Natural killer cell treated with Interleukin-12 subunit alpha and Interleukin-12 subunit beta and Interleukin-15 and Interleukin-18, amount 100 ng/mL, for 72 hours (primary cell): ENCODE measurements around the gene USP10. TPM values are rescaled to one million over a fixed set of nuclear protein-coding genes. Genes with fewer than 3 reads are reported as not detected.

Experiments used
- ATAC-seq, 2 donors: fragments of 150-1000 bp; cut with Tn5 transposase in 1 of 2; sonication (Bioruptor Pico), chemical (Tn5 transposase) in 1 of 2; 2 replicates each; pipeline ENCODE4 v1.10.0; 2021
- DNase-seq: peaks from one replicate; pipeline ENCODE4 v3.0.0; 2022; ENCODE audit warnings: low spot score
- H3K27ac Mint-ChIP-seq, 2 donors: 1 replicate in 1 of 2; 2 replicates in 1 of 2; pipeline ENCODE4 v1.8.0; 2022; ENCODE audit warnings: mixed read lengths in 2 of 2, mild to moderate bottlenecking in 1 of 2, moderate library complexity in 1 of 2
- H3K27me3 Mint-ChIP-seq, 2 donors: 1 replicate in 1 of 2; 2 replicates in 1 of 2; pipeline ENCODE4 v1.8.0; 2022; ENCODE audit warnings: mixed read lengths in 2 of 2
- H3K36me3 Mint-ChIP-seq: one replicate; pipeline ENCODE4 v1.8.0; 2022; ENCODE audit warnings: mixed read lengths
- H3K4me1 Mint-ChIP-seq, 2 donors: 1 replicate in 1 of 2; 2 replicates in 1 of 2; pipeline ENCODE4 v1.8.0; 2022; ENCODE audit warnings: low read depth in 2 of 2, mixed read lengths in 2 of 2, mild to moderate bottlenecking in 1 of 2
- H3K4me3 Mint-ChIP-seq: one replicate; pipeline ENCODE4 v1.8.0; 2022; ENCODE audit warnings: mixed read lengths
- H3K9me3 Mint-ChIP-seq: 2 replicates; pipeline ENCODE4 v1.8.0; 2022; ENCODE audit warnings: mixed read lengths
- total RNA-seq, 2 donors: library from RNA; stranded (reverse); gene quantifications; one replicate each; pipeline ENCODE4 v1.2.3, GENCODE V29; 2022

The USP10 gene
- total RNA-seq, 2 donors from 2014 or later = 111 to 156 TPM

GRCh38 chr16:84663433-84664101 lies 36.2 kb upstream of the USP10 start:
- Mint-ChIP-seq H3K4me1 (peaks cover 0 to 10% of the 10 kb centered on the region in 2 donors), H3K4me3 (no peak overlapping the region), H3K9me3 (no peaks in the 10 kb centered on the region), H3K27ac (no peak overlapping the region), H3K36me3 (no peaks in the 10 kb centered on the region), H3K27me3 (no peaks in the 10 kb centered on the region)
- ATAC-seq = no peak
- no peak for DNase-seq

DNA sequence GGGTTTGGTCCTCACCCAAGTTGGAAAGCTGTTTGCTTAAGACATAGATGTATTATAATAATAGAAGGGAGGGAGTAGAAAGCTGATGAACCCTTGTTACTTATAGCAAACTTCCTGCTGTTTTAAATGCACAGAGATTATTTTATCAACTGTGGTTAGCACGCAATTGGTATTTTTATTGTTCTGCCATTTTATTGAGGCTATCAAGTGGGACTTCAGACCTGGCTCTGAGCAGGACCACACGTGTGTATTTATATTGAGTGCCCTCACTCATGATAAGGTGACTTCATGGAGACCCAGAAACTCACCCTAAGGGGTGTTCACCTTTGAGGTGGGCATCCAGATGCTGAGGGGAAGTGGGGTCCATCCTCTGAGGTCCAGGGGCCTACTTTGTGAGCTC lies 34.4 kb upstream of the USP10 start:
- Mint-ChIP-seq H3K36me3 (no peaks in the 10 kb centered on the region), H3K4me1 (peaks cover 0 to 9% of the 10 kb centered on the region in 2 donors)

DNA sequence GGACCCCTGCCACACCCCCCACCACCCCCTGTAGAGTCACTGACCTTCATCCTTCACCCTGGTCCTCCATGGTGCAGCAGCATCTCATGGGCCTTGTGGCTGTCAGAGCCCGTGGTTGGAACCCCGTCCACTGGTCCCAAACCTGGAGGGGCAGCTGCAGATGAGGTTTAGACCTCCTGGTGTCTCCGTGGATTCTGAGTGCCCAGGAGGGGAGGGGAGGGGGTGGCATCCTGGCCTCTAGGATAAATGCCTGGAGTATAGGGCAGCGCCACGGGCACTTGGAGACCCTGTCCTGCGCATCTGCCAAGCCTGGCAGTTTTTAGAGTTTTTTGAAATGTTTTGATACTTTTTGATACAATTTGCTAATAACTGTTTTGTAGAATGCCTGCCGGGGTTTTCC lies 34.0 kb upstream of the USP10 start:
- Mint-ChIP-seq H3K27me3 (no peaks in the 10 kb centered on the region), H3K9me3 (no peaks in the 10 kb centered on the region), H3K4me3 (no peak overlapping the region), H3K4me1 (peaks cover 0 to 9% of the 10 kb centered on the region in 2 donors), H3K27ac (no peak overlapping the region), H3K36me3 (no peaks in the 10 kb centered on the region)
- ATAC-seq (no peak), DNase-seq (no peak)

More for the DNA sequence above, 34.4 kb upstream of the USP10 start:
- Mint-ChIP-seq H3K27me3 (no peaks in the 10 kb centered on the region), H3K4me3 (no peak overlapping the region), H3K27ac (no peak overlapping the region), H3K9me3 (no peaks in the 10 kb centered on the region)
- no peak for ATAC-seq
- DNase-seq = no peak

DNA sequence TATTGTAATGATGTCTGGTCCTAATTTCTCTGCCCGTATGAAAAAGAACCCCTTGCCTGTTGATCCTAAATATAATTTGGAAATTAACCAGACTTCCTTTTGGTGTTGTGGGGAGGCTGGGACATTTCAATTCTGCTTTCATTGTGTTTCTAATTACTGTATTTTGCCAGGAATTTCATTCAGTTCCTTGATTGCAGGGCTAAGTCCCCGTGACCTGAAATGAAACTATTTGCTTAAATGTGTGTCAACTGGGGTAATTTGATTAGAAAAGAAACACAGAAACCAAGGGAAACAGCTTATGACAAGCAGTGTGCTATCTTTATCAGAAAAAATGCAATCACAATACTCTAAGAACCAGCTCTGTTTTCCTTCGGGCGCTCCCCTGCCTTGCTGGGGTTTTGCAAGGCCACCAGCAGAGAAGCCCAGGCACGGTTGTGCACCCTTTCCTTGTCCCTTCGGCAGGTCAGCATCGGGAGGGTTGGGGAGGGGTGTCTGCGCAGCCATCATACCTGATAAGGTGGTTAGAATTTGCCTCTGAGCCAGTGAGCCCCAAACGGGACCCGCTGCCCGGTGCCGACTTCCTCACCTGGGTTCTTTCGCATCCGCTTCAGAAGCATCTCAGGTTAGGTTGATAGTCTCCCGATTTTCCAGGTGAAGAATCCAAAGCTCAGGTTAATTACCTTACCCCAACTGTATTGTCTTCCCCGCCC lies 32.0 kb upstream of the USP10 start:
- H3K27ac Mint-ChIP-seq = no peak overlapping the region

GRCh38 chr16:84670063-84670462 lies 29.7 kb upstream of the USP10 start:
- DNase-seq (no peak), ATAC-seq (no peak)
- H3K27ac Mint-ChIP-seq = no peak overlapping the region
- no peaks in the 10 kb centered on the region for H3K36me3 Mint-ChIP-seq
- no peaks in the 10 kb centered on the region for H3K9me3 Mint-ChIP-seq
- H3K4me3 Mint-ChIP-seq = no peak overlapping the region
- no peaks in the 10 kb centered on the region for H3K27me3 Mint-ChIP-seq
- peaks cover 0 to 7% of the 10 kb centered on the region in 2 donors for H3K4me1 Mint-ChIP-seq

More for the DNA sequence above, 32.0 kb upstream of the USP10 start:
- DNase-seq = no peak
- no peaks in the 10 kb centered on the region for H3K9me3 Mint-ChIP-seq
- ATAC-seq = no peak
- no peaks in the 10 kb centered on the region for H3K36me3 Mint-ChIP-seq
- H3K27me3 Mint-ChIP-seq = no peaks in the 10 kb centered on the region
- H3K4me3 Mint-ChIP-seq = no peak overlapping the region
- peaks cover 0 to 13% of the 10 kb centered on the region in 2 donors for H3K4me1 Mint-ChIP-seq

DNA sequence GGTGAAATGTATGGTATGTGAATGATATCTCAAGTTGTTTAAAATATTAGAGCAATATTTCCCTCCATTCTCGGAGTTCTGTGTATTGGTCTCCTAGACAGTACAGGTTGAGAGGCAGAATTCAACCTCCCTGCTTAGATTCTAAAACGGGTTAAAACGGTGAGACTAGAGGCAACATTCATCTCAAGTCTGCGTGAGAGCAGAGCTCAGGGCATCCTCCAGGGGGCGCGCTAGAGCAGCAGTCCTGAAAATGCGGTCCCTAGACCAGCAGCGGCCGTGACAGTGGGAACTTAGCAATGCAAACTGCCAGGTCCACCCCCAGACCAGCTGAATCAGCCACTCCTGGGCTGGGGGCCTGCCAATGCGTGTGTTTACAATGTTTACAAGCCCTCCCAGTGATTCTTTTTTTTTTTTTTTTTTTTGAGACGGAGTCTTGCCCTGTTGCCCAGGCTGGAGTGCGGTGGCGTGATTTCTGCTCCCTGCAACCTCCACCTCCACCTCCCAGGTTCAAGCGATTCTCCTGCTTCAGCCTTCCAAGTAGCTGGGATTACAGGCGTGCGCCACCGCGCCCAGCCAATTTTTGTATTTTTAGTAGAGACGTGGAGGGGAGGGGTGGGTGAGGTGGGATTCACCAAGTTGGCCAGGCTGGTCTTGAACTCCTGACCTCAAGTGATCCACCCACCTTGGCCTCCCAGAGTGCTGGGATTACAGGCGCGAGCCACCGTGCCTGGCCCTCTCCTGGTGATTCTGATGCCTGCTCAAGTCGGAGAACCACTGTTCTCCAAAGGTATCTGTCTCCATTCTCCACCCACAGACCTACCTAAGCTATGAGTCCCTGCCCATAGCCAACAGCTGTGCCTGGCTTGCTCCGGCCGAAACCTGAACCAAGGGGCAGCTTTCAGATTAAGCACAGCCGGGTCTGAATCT lies 27.3 kb upstream of the USP10 start:
- ATAC-seq (peak; percentile 82 to 87), DNase-seq (peak; percentile 78)
- Mint-ChIP-seq H3K9me3 (no peaks in the 10 kb centered on the region), H3K27ac (no peak overlapping the region), H3K36me3 (no peaks in the 10 kb centered on the region), H3K4me1 (peaks cover 0 to 7% of the 10 kb centered on the region in 2 donors), H3K4me3 (no peak overlapping the region), H3K27me3 (no peaks in the 10 kb centered on the region)

GRCh38 chr16:84673203-84673535 lies 26.6 kb upstream of the USP10 start:
- peaks cover 0 to 3% of the 10 kb centered on the region in 2 donors for H3K27me3 Mint-ChIP-seq

GRCh38 chr16:84673561-84673960 lies 26.2 kb upstream of the USP10 start:
- H3K4me3 Mint-ChIP-seq = no peak overlapping the region

More at GRCh38 chr16:84673203-84673535, 26.6 kb upstream of the USP10 start:
- no peak overlapping the region for H3K27ac Mint-ChIP-seq
- no peaks in the 10 kb centered on the region for H3K36me3 Mint-ChIP-seq
- no peak for DNase-seq
- H3K9me3 Mint-ChIP-seq = no peaks in the 10 kb centered on the region
- no peak overlapping the region for H3K4me3 Mint-ChIP-seq
- ATAC-seq = no peak
- peaks cover 0 to 7% of the 10 kb centered on the region in 2 donors for H3K4me1 Mint-ChIP-seq

GRCh38 chr16:84675423-84675822 lies 24.4 kb upstream of the USP10 start:
- Mint-ChIP-seq H3K36me3 (no peaks in the 10 kb centered on the region), H3K4me3 (no peak overlapping the region), H3K4me1 (peaks cover 0 to 4% of the 10 kb centered on the region in 2 donors), H3K27ac (no peak overlapping the region), H3K9me3 (no peaks in the 10 kb centered on the region), H3K27me3 (peaks cover 7 to 10% of the 10 kb centered on the region in 2 donors)
- DNase-seq = no peak
- no peak for ATAC-seq

More at GRCh38 chr16:84673561-84673960, 26.2 kb upstream of the USP10 start:
- peaks cover 0 to 3% of the 10 kb centered on the region in 2 donors for H3K27me3 Mint-ChIP-seq
- H3K27ac Mint-ChIP-seq = no peak overlapping the region
- peaks cover 0 to 5% of the 10 kb centered on the region in 2 donors for H3K4me1 Mint-ChIP-seq
- no peaks in the 10 kb centered on the region for H3K9me3 Mint-ChIP-seq
- no peaks in the 10 kb centered on the region for H3K36me3 Mint-ChIP-seq
- ATAC-seq (no peak), DNase-seq (no peak)

DNA sequence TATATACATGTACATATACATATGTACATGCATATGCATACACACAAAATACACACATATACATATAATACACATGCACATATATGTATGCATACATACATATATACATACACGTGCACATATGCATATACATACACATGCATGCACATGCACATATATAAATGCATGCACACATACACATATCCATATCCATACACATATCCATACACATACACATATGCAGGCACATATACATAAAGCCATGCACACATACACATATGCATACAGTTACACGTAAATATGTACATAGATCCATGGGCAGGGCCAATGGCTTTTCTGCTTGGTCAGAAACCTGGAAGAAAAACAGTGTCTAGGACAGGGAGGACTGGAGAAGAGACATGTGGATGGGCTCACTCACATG lies 23.9 kb upstream of the USP10 start:
- Mint-ChIP-seq H3K4me3 (no peak overlapping the region), H3K27ac (no peak overlapping the region), H3K9me3 (no peaks in the 10 kb centered on the region), H3K4me1 (peaks cover 0 to 4% of the 10 kb centered on the region in 2 donors), H3K36me3 (no peaks in the 10 kb centered on the region), H3K27me3 (peaks cover 12% of the 10 kb centered on the region in 2 donors)
- ATAC-seq (no peak), DNase-seq (no peak)

DNA sequence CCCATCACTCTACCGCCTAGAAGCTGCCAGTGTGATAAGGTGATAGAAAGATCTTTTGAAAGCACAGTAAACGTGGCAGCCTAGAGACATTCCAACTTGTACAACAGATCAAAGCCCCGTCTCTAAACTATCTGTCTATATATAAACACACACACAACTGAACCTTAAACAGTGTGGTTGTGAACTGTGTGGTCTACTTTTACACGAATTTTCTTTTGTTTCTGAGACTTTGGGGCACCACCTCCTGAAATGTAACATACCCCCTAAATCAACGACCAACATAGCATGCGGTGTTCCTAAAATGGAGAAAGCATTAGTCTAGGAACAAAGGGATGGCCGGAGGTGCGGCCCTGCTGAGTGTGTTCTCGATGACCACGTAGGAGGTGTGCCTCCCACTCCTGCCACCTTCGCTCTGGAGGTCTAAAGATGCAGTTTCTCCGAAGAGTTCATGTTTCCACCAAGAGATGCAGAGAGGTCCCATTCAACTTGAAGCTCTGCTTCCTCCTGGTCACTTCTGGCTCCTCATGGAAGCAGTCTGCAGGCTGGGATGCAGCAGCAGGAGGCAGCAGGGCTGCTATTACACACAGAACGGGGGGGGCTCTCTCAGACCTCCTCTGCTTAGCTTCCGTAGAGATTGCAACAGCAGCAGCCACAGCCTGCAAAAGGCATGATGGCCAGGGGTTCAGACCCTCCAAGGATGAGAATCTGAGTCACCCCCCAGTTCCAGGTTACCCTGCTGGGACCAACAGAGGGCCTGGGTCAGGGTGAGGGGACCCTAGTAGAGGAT lies 22.6 kb upstream of the USP10 start:
- Mint-ChIP-seq H3K27me3 (peaks cover 13 to 14% of the 10 kb centered on the region in 2 donors), H3K9me3 (no peaks in the 10 kb centered on the region), H3K4me1 (peaks cover 0 to under 1% of the 10 kb centered on the region in 2 donors), H3K4me3 (no peak overlapping the region), H3K36me3 (no peaks in the 10 kb centered on the region), H3K27ac (no peak overlapping the region)
- ATAC-seq (no peak), DNase-seq (no peak)

GRCh38 chr16:84677849-84678248 lies 22.0 kb upstream of the USP10 start:
- H3K27me3 Mint-ChIP-seq = peaks cover 13 to 14% of the 10 kb centered on the region in 2 donors
- no peak overlapping the region for H3K4me3 Mint-ChIP-seq
- H3K27ac Mint-ChIP-seq = no peak overlapping the region
- no peaks in the 10 kb centered on the region for H3K9me3 Mint-ChIP-seq
- DNase-seq (no peak), ATAC-seq (no peak)
- no peaks in the 10 kb centered on the region for H3K36me3 Mint-ChIP-seq
- no peaks in the 10 kb centered on the region for H3K4me1 Mint-ChIP-seq

DNA sequence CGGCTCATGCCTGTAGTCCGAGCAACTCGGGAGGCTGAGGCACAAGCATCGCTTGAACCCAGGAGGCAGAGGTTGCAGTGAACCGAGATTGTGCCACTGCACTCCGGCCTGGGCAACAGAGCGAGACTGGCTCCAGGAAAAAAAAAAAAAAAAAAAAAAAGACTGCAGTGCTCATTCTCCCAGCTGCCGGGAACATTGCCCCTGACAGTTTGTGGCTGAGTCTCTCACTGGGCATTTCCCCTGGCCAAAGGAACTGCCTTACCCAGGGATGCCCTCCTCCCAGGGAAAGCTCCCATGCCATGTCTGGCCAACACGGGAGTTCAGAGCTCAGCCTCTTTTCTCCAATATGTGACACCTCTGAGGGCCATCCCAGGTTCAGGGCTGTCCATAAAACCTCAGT lies 21.3 kb upstream of the USP10 start:
- Mint-ChIP-seq H3K4me3 (no peak overlapping the region), H3K27ac (no peak overlapping the region), H3K36me3 (no peaks in the 10 kb centered on the region), H3K27me3 (peaks cover 13 to 14% of the 10 kb centered on the region in 2 donors), H3K9me3 (no peaks in the 10 kb centered on the region), H3K4me1 (no peaks in the 10 kb centered on the region)
- no peak for DNase-seq
- ATAC-seq = no peak
